HG02678 (cell line): ENCODE data around the gene TMED10.
A peak's percentile ranks its signal among the peaks of the same experiment; 100 is the strongest.
"Not testable (repeated sequence)": the region's sequence is repeated elsewhere in the genome, so short reads cannot be mapped to it uniquely, and the experiment has no call there.

ENCODE experiments used
- ATAC-seq: cut with Tn5 transposase; IDR thresholded peaks from one replicate; pipeline ENCODE4 v1.9.1; 2021; ENCODE audit warnings: mild to moderate bottlenecking, moderate library complexity; ENCODE audit not compliant: unreplicated experiment

TMED10 gene

DNA sequence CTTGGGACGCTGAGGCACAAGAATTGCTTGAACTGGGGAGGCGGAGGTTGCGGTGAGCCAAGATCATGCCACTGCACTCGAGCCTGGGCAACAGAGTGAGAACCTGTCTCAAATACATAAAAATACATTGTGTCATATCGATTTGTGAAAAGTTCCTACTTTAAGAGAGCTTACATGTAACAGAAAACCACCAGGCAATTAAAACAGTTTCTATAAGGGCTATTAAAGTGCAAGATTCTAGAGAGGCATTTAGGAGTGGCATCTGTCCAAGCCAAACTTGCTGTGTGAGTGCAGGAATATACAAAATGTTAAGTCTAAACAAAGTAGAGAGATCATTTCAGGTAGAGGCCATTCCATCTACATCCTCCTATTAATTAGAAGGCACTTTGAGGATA, 47.8 kb downstream of the TMED10 start:
- no peak for ATAC-seq

DNA sequence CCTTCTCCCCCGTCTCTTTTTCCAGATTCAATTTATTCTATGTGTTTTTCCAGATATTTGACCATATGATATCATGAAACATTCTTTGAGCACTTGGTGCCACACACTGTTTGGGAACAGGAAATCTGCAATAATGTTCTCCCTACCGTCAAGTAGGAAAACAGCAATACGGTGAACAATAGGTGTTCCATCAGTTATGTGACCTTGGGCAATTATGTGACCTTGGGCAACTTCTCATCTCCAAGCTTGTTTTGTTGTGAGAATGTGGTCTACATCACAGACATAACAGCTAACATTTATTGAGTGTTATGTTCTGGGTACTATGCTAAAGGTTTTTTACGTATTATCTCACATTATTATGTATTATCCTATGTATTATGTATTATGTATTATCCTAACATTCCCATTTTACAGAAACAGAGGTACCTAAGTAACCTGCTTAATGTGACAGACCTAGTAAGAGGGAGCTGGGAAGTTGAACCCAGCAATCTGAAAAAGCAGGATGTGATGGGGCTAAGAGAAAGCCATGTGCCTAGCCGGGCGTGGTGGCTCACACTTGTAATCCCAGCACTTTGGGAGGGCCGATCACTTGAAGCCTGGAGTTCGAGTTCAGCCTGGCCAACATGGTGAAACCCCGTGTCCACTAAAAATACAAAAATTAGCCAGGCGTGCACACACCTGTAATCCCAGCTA, 48.4 kb downstream of the TMED10 start:
- ATAC-seq = no peak

DNA sequence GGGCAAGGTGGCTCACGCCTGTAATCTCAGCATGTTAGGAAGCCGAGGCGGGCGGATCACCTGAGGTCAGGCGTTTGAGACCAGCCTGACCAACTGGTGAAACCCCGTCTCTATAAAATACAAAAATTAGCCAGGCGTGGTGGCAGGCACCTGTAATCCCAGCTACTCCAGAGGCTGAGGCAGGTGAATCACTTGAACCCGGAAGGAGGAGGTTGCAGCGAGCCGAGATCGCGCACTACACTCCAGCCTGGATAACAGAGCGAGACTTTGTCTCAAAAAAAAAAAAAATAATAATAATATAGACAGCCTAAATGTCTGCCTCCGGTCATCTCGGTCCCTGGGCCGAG, 49.0 kb downstream of the TMED10 start:
- not testable (repeated sequence) for ATAC-seq

DNA sequence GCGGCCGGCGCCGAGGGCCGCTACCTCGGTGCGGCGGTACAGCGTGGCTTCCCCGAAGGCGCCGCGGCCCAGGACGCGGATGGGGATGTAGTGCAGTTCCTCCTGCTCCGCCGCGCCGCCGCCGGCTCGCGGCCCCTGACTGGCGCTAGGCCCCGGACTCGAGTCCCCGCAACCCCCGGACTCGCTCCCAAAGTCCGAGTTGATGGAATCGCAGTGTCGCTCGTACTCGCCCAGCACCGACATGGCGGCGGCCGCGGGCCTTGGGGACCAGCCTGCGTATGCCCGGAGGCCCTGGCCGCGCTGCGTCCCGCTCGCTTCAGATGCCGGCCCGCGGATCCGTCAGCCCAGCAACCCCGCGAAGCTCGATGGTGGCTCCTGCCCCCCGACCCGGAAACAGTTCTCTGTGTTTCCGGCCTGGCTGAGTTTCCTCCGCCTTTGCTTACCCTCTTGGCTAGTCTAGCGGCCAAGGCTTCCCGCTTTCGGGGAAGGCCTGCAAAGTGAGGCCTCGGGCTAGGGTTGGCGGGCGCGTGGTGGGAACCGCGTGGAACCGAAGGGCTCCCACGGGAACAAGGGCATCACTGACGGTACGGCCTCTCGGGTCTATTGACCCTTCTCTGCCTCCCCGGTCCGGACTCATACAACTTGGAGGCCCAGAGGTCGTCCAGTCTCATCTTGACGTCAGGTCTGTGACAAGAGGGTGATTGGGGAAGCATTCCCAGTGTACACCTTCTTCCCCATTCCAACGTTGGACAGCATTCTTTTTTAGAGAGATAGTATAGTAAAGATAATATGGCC, 49.5 kb downstream of the TMED10 start, which contains the start of gene NEK9:
NEK9 (minus strand) TSS at position 370 of the 795 bp plus-strand sequence; CDS start at position 243, 127 bp downstream.
- peak; percentile 91 for ATAC-seq

DNA sequence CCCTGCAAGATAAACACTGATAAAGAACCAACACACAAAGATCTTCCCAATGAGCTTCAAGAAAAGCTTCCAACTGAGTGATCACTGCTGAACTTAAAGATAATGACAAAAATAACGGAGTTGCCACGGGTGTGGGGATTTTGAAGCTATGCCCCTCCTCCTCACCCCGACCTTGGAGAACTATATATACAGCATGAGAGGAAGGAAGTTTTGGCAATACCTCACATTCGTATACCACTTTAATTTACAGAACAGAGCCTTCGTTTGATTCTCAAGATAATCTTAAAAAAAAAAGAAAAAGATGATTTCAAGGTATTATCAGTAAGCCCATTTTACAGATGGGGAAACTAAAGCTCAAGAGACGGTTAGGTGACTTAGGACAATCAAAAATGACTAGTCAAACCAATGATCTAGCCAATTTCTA, 50.3 kb downstream of the TMED10 start:
- ATAC-seq = no peak

DNA sequence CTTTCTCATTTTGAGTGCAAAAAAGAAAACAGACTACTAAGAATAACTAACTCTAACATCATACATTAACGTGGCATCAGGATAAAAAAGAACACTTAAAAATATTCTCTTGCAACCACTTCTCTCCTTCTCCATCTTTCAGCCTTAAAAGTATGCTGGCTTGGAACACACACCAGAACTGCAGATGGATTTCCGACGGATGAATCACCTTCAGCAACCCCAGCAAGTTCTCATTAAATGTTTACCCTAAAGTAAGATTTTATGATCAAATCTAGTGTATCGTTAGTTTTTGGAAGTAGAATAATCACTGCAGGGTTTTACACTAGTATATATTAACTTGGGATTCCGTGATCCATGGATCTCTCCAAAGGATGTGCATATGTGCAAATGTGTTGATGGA, 50.8 kb downstream of the TMED10 start:
- ATAC-seq = no peak

DNA sequence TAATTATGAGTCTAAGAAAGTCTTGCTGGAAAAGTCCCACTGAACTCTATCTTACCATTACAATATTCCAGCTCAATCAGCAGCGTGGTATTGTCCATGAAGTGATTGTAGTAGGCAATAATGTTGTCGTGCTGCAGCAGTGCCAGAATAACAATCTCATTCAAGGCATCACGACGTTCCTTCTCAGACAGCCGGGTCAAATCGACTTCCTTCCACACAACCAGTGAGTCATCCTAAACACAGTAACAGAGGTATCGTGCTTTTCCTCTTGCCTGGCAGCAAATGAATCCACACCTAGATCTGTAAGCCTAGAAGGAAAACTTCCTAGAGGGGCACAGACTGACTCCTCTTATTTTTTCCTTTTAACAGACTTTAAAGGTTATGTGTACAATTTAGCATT, 52.4 kb downstream of the TMED10 start:
- no peak for ATAC-seq

DNA sequence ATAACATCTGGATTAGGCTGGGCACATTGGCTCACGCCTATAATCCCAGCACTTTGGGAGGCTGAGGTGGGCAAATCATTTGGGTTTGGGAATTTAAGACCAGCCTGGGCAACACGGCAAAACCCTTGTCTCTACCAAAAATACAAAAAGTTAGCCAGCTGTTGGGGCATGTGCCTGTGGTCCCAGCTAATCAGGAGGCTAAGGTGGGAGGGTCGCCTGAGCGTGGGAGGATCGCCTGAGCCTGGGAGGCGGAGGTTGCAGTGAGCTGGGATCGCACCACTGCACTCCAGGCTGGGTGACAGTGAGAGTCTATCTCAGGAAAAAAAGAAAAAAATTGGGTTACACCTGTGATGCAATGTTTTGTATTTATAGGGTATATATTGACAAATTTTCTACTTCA, 54.9 kb downstream of the TMED10 start:
- no peak for ATAC-seq

DNA sequence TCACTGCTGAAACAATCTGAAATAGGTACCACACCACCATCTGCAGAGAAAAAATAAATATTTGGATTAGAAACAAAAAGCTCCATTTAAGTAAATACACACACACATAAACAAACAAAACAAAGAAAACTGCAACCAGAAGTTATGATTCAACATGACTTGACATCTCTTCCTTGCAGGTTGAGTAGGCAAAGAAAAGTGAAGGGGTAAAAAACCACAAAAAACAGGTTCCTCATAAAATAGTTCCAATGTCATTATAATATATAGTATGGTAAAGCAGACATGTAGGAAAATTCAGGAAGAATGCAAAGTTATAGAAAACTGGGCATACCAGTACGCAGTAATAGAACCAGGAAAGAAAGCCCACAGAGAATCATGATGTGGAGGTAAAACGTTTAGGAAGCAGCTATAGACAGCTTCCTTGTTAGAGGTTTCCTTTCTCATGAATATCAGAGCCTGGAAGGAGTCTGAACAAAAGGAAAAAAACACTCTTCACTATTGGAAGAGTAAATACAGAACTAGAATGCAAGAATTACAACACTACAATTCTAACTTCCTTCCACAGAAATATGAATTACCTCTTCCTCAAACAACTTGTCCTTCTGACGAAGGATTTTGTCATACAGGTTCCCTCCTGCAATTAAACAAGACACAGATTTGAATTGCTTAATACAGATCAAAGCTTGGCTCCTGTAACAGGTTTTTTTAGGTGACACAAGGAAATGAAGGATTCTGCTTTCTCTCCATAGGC, 55.7 kb downstream of the TMED10 start:
- no peak for ATAC-seq

DNA sequence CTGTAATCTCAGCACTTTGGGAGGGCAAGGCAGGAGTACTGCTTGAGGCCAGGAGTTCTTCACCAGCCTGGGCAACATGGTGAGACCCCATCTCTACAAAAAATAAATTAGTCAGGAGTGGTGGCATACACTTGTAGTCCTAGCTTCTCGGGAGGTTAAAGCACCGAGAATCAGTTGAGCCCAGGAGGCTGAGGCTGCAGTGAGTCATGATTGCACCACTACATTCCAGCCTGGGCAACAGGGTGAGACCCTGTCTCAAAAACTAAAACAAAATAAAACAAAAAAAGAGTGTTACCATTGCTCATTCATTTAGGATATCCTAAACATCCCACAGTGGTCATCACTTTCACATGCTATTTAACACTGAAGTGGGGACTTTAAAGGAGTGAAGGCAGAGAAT, 57.4 kb downstream of the TMED10 start:
- ATAC-seq = no peak

DNA sequence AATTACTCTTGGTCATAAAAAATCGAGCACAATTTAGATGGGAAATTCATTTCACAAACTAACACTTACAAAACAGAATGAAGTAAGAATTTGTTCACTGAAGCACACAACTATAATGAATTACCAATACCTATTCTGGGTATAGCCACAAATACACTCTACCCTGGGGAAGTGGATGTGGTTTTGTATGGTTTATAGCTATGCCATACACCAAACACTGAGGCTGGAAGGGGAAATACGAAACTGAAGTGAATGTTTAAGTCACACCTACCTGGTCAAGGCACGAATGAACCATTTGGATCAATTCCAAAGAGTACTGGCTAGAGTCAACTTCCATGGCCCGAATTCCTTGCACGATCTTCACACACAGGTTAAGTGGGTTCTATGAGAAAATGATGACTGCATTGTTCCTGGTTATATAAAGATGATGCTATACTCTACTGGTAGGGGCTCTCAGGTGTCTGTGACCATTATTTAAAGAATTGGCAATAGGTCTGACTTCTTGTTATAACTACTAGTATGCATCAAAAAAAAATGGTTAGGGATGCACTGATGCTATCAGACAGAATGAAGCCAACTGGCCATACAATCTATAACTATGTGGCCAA, 62.4 kb downstream of the TMED10 start:
- no peak for ATAC-seq

DNA sequence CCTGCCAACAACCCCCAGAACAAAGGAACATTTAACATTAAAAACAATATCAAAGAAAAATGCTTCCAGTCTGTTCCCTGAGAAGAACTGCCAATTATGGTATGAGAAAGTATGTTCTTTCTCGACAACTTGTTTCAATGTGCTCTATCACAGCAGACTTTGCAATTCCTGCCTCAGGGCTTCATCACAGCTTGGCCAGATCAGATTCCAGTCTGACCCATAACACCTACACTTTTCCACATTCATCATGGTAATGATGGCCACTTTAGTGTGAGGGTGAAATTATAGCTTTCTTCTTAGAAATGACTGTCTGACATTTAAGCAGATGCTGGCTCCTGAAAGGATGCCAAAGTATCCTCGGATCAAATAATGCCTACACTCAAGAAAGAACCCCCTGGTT, 66.5 kb downstream of the TMED10 start:
- ATAC-seq = no peak

DNA sequence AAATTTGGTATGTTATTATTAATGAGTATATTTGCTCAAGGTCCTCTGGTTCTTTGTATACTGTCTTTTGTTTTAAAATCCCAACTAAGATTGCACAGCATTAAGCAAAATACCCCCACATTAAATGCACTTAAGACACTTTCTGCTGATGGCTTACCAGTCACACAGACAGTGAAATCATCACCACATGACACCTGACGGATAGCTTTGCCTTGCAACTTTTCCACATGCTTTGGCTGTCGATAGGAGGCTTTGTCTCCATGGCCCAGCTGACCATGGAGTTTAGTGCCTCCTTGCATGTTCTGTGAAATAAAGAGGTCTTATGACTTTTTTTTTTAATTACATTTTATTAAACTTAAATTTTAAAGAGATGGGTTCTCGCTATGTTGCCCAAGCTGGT, 69.2 kb downstream of the TMED10 start:
- no peak for ATAC-seq

DNA sequence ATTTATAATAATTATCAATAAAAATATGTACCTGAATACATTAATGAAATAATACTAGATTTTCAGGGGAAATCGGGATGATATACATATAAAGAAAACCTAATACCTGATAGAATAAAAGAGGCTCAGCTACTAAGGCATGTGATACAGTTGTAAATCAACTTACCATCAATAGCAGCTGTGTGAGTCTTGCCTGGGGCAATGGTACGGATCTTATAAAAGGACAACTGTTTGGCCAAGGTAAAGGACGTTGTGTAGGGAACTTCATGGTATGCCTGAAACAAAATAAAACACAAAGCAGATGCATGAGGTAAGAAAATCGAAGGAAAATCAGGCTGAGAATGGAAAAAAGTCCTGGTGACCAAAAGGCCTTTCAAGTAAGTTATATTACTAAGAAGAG, 74.9 kb downstream of the TMED10 start:
- ATAC-seq = no peak

DNA sequence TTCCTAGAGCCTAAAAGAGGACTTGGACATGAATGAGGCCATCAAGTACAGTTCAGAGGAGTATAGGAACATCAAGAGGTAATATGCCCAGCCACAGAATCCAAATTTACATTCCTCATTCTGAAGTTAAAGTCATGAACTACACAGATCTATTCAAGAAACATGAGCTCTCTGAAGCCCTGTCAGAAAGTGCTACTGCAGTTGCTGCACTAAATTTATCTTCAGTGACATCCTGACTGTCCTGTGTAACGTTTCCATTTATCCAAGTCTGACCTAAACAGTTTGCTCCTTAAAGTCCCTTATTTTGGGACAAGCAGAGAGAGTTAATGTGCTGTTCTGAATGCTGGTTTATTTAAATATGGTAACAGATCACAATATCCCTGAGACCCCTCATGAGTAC, 77.7 kb downstream of the TMED10 start:
- ATAC-seq = no peak

DNA sequence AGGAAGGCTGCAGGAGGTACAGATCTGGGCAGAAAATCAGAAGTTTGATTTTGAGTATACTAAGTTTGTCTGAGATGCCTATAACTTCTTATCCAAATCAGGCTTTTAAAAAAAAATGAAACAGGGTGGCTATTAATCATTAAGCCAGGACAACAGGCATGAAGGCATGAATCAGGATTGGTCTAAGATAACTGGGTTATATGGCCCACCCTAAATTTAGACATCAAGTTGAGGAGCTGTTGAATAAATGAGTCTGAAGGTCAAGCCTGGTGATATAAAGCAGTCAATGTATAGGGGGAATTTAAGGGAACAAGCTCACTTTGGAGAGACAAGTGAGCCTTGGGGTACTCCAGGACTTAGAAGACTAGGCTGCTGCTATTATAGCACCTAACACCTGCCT, 78.2 kb downstream of the TMED10 start:
- ATAC-seq = no peak

DNA sequence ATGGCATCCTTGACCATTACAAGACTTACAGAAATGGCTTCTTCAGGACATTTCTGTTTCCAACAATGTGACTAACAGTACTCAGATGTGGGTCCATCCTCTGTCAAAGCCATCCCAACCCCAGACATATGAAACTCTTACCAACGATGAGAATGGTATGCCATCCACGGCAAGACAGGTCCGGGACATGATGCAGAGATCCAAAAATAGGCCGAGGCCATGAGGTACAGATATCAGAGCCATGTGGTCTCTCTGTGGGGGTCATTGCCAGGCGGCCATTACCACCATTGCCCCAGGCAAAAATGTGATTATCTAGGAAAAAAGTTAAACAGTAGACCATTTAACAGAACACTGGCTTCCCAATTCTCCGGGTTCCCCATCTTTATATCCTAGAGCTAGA, 79.5 kb downstream of the TMED10 start:
- no peak for ATAC-seq

DNA sequence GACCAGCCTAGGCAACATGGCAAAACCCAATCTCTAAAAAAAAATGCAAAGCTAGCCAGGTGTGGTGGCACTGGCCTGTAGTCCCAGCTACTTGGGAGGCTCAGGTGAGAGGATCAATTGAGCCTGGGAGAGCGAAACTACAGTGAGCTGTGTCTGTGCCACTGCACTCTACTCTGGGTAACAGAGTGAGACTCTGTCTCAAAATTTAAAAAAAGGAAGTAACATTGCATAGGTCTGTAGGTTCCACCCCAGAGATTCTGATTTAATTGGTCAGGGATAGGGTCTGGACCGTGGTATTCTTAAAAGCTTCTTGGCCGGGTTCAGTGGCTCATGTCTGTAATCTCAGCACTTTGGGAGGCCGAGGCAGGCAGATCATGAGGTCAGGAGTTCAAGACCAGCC, 80.7 kb downstream of the TMED10 start:
- no peak for ATAC-seq

DNA sequence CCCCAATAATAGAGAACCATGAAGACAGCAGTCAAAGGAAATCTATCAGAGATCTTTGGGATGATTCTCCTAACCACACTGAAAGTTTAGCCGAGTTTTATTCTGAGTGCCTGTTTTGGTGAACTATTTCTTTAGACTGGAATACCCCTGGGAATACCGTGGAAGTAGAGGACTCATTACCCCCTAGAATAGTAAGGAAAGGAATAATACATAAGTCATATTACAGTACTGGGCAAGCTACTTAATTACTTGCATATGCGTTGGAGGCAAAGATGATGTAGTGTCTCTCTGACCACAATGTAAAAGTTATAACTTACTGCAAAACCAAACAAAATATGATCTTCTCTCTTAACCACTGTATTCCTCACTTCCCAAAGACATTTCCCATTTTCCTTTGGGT, 81.5 kb downstream of the TMED10 start:
- ATAC-seq = no peak

DNA sequence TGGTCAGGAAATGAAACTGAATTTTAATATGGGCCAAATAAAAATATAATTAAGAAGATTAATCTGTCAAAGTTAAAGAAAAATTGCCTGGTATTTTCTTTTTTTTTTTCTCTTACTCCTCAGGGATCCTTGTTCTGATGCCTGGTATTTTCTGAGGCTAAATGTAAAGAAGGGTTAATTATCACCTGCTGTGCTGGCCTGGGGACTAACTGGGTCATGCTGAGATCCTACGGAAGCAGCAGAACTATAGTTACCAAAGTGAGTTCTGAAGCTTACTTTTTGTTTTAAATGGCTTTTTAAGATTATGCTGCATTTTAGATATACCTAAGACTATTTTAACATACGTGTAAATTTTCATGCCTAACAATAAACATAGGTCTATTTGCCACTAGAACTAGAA, 83.7 kb downstream of the TMED10 start:
- ATAC-seq = no peak

DNA sequence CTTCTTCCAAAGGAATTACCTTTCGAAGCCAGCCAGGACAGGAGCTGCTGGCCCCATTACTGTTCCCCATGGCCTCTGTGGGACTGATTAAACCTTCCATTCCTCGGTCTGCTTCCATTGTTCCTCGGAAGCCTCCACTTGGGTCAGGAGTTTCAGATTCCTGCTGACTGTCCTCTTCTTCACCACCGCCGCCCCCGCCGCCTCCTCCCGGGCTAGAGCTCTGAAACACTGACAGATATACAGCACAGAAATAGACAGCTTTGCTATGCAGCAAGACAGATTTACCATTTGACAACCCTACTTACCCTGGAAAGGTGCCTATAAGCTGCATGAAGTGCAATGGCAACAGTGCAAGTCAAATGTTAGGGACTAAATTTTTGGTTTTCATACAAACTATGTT, 85.2 kb downstream of the TMED10 start:
- no peak for ATAC-seq
